SU-DHL-6 (cell line): Measurements from ENCODE around the gene GLMP.

Source experiments
- CTCF ChIP-seq: fragments of 200-600 bp; sonication (generic); IDR thresholded peaks from one replicate; pipeline ENCODE4 v1.5.1; 2017; ENCODE audit warnings: antibody characterized with exemption, mild to moderate bottlenecking, low read length, moderate library complexity; ENCODE audit not compliant: insufficient read depth, poor library complexity, severe bottlenecking
- EZH2phosphoT487 ChIP-seq: fragments of 200-600 bp; sonication (generic), shearing (Covaris generic); conservative IDR thresholded peaks from 2 replicates; pipeline ENCODE4 v1.6.1; 2018; ENCODE audit warnings: mild to moderate bottlenecking, antibody characterized with exemption, low read length, moderate library complexity, mixed read lengths

DNA sequence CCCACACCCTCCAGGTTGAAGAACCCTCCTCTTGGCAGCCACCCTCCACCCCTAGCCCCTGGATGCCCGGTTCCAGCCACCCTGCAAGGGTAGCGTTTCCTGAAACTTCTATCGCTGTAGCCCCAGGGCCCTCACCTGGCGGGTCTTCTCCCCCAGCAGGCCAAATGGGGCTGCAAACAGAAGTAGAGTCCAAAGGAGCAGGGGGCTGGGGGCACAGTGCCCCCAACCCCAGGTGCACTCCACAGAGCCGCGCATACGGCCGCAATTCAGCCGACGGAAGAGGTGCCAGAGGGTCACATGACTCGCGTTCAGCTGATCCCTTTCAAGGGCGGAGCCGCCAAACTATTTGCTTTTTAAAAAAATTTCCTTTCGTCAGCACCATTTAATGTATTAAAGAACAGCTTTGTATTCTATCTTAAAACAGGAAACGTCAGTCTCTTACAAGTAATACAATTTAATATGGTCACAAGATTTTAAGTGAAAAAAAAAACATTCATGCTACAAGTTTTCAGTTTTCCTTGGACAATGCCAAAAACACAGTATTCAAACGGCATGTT is at the start of gene GLMP:
- TF ChIP-seq CTCF (no peak), EZH2phosphoT487 (no peak)
